Activated CD4-positive, alpha-beta T cell treated with anti-CD3 and anti-CD28 coated beads, Interleukin-2, amount 50 U/mL, for 1 hour (primary cell): ENCODE measurements around the gene SCPEP1.

ENCODE experiments used
- DNase-seq: peaks from one replicate; pipeline ENCODE4 v3.0.0-alpha.2; 2020

SCPEP1 gene

GRCh38 chr17:57044976-57045867 lies 67.3 kb downstream of the SCPEP1 start:
- no peak for DNase-seq

GRCh38 chr17:57045868-57046704 lies 68.2 kb downstream of the SCPEP1 start:
- DNase-seq = peak; percentile 13

- no peak for DNase-seq
These were observed 68.8 kb downstream of the SCPEP1 start for GRCh38 chr17:57046749-57047148.

- no peak for DNase-seq
These were observed 70.2 kb downstream of the SCPEP1 start for GRCh38 chr17:57048096-57048495.

- no peak for DNase-seq
These were observed 72.4 kb downstream of the SCPEP1 start for GRCh38 chr17:57050306-57050705.

GRCh38 chr17:57051886-57052361 lies 74.0 kb downstream of the SCPEP1 start:
- DNase-seq = no peak
